Naive thymus-derived CD4-positive, alpha-beta T cell (primary cell): ENCODE measurements around the gene OVOL3. TPM values are rescaled to one million over a fixed set of nuclear protein-coding genes. Genes with fewer than 3 reads are reported as not detected.
A peak's percentile ranks its signal among the peaks of the same experiment; 100 is the strongest.

Experiments used
- ATAC-seq: fragments of 150-1000 bp; cut with Tn5 transposase; 2 replicates; pipeline ENCODE4 v1.10.0; 2021; ENCODE audit warnings: mild to moderate bottlenecking, moderate library complexity
- CTCF ChIA-PET: fragments of 350-600 bp; sonication (Branson Sonifier 250); formaldehyde crosslinking; loops from one replicate; lab custom pipeline; 2021; ENCODE audit warnings: antibody characterized with exemption; lab: Charles Lee
- POLR2A ChIA-PET: fragments of 350-600 bp; sonication (Branson Sonifier 250); formaldehyde crosslinking; loops from one replicate; lab custom pipeline; 2021; ENCODE audit warnings: antibody characterized with exemption, inconsistent platforms; lab: Charles Lee
- DNase-seq, 9 donors: peaks; one replicate each; pipeline versions ENCODE4 v3.0.0 to v3.0.0-alpha.2; 2020 to 2022; ENCODE audit warnings: mixed read lengths in 1 of 9
- H3K27ac ChIP-seq: one replicate; pipeline ENCODE4 v1.7.0; 2013; ENCODE audit warnings: mild to moderate bottlenecking, low read depth, low read length, moderate library complexity
- H3K27me3 ChIP-seq, 2 donors: one replicate each; pipeline ENCODE4 v1.7.0; 2013; ENCODE audit warnings: low read length in 2 of 2, mild to moderate bottlenecking in 2 of 2, moderate library complexity in 2 of 2; ENCODE audit not compliant: control insufficient read depth in 2 of 2, insufficient read depth in 2 of 2
- H3K36me3 ChIP-seq, 3 experiments: 1 replicate in 2 of 3; 2 replicates in 1 of 3; pipeline ENCODE4 v1.7.0; 2013; ENCODE audit warnings: low read length in 3 of 3, mild to moderate bottlenecking in 3 of 3, moderate library complexity in 1 of 3; ENCODE audit not compliant: insufficient read depth in 3 of 3, control insufficient read depth in 2 of 3
- H3K4me1 ChIP-seq, 2 donors: one replicate each; pipeline ENCODE4 v1.7.0; 2013; ENCODE audit warnings: low read length in 2 of 2, mild to moderate bottlenecking in 2 of 2, moderate library complexity in 1 of 2; ENCODE audit not compliant: control insufficient read depth in 2 of 2, insufficient read depth in 2 of 2
- H3K4me3 ChIP-seq: 2 replicates; pipeline ENCODE4 v1.7.0; 2013; ENCODE audit warnings: mild to moderate bottlenecking, low read length
- H3K9me3 ChIP-seq, 3 experiments: 1 replicate in 2 of 3; 2 replicates in 1 of 3; pipeline ENCODE4 v1.7.0; 2013; ENCODE audit warnings: low read length in 3 of 3; ENCODE audit not compliant: control insufficient read depth in 2 of 3
- H3K27ac Mint-ChIP-seq, 9 donors: one replicate each; pipeline ENCODE4 v1.8.0; 2020 to 2022; ENCODE audit warnings: mixed read lengths in 9 of 9, mild to moderate bottlenecking in 8 of 9, moderate library complexity in 5 of 9, inconsistent platforms in 2 of 9
- H3K27me3 Mint-ChIP-seq, 5 donors: one replicate each; pipeline ENCODE4 v1.8.0; 2021 to 2022; ENCODE audit warnings: mixed read lengths in 5 of 5, mild to moderate bottlenecking in 1 of 5
- H3K36me3 Mint-ChIP-seq, 5 donors: one replicate each; pipeline ENCODE4 v1.8.0; 2020 to 2022; ENCODE audit warnings: mixed read lengths in 5 of 5, mild to moderate bottlenecking in 3 of 5, inconsistent platforms in 1 of 5
- H3K4me1 Mint-ChIP-seq, 7 donors: one replicate each; pipeline ENCODE4 v1.8.0; 2020 to 2022; ENCODE audit warnings: mixed read lengths in 7 of 7, mild to moderate bottlenecking in 3 of 7, inconsistent platforms in 1 of 7
- H3K4me3 Mint-ChIP-seq, 10 donors: one replicate each; pipeline ENCODE4 v1.8.0; 2020 to 2022; ENCODE audit warnings: mild to moderate bottlenecking in 10 of 10, mixed read lengths in 10 of 10, moderate library complexity in 6 of 10, inconsistent platforms in 2 of 10
- H3K9me3 Mint-ChIP-seq, 11 donors: one replicate each; pipeline ENCODE4 v1.8.0; 2020 to 2022; ENCODE audit warnings: mixed read lengths in 11 of 11, mild to moderate bottlenecking in 4 of 11, inconsistent platforms in 1 of 11, moderate library complexity in 1 of 11
- intact Hi-C, 2 donors: fragments of 100-400 bp; cut with micrococcal nuclease; formaldehyde crosslinking; loops; one replicate each; pipeline ENCODE4 v1.15.1; 2023
- polyA plus RNA-seq, 2 donors: library from polyadenylated mRNA; unstranded; fragments of 300-500 nt; fragmentation: Illumina TruSeq; gene quantifications; one replicate each; pipeline ENCODE4 v1.2.3, GENCODE V29; 2021
- total RNA-seq, 6 experiments: library from RNA in 5 of 6; stranded (reverse) in 5 of 6; gene quantifications; 1 replicate in 5 of 6; 2 replicates in 1 of 6; pipeline ENCODE4 v1.2.3 and lab custom pipeline; 2021 to 2026

Gene OVOL3
- total and polyA plus RNA-seq, 7 experiments from 2014 or later: not detected

DNA sequence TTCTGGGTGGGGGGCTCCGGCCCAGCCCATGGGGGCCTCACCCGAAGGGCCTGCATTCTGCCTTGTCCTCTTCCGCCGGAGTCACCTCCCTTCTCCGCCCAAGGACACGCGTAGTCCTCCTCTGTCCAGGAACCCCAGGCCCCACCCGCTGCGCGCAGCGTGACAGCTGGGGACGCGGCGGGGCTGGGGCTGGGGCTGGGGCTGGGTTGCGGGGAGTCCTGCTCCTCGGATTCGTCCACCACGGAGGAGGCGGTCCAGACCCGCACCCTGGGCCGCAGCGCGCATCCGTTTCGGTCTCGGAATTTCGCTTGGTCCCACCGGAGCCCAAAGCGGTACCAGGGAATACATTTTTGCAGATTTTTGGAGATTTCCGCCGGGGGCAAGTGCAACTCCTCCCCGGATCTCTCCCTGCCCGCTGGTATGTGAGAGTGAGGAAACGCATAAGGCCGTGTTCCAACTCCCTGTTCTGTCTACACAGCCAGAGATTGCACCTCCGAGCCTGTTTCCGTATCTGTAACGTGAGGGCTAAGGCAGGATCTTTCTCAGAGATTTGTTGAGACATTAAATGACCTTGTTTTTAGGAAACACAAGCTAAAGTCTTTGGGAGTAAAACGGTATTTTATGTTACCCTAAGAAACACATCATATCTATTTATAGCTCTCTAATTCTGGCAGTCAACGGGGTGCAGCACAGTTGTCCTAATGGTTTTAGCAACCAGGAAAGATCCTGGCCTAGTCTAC is 41.6 kb downstream of the OVOL3 start, which contains the start of gene COX7A1:
Gene COX7A1, minus strand, starts transcription at position 96 of the 740 bp plus-strand sequence. Its CDS starts 40 bp downstream, at position 56.
- peaks cover 0 to 31% (median 0%) of the 10 kb centered on the region in 3 experiments for H3K36me3 ChIP-seq
- Mint-ChIP-seq H3K27me3 (no peaks in the 10 kb centered on the region), H3K4me1 (peaks cover 0 to 13% (median 4%) of the 10 kb centered on the region in 7 donors), H3K4me3 (no peak within 1 kb of the TSS), H3K27ac (peak within 1 kb of the TSS in 2 of 9 donors; percentile 3 to 32), H3K9me3 (no peaks in the 10 kb centered on the region), H3K36me3 (peaks cover 0 to 22% (median 11%) of the 10 kb centered on the region in 5 donors)
- DNase-seq (no peak), ATAC-seq (peak; percentile 44)
- H3K4me3 ChIP-seq: no peak within 1 kb of the TSS
- no peak within 1 kb of the TSS for H3K27ac ChIP-seq
- ChIA-PET CTCF (interaction anchor here (1.0 to 1.8 kb wide), 2 partner anchors 17 to 23 kb away, joined by 4 to 6 read pairs; no protein-coding TSS in a partner anchor), POLR2A (no interaction called here)
- intact Hi-C loops: no loop called here
- no peaks in the 10 kb centered on the region for H3K4me1 ChIP-seq
- H3K27me3 ChIP-seq: no peaks in the 10 kb centered on the region
- H3K9me3 ChIP-seq: no peaks in the 10 kb centered on the region

DNA sequence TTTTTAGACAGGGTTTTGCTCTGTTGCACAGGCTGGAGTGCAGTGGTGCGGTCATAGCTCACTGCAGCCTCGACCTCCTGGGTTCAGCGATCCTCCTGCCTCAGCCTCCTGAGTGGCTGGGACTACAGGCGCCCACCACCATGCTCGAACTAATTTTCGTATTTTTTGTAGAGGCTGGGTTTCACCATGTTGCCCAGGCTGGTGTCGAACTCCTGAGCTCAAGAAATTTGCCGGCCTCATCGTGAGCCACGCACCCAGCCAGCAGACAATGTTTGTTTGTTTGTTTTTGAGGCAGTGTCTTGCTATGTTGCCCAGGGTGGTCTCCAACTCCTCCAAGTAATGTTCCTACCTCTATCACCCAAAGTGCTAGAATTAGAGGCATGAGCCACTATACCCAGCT is 42.2 kb downstream of the OVOL3 start:
- CTCF ChIA-PET: interaction anchor here (1.0 to 1.8 kb wide), 2 partner anchors 17 to 24 kb away, joined by 4 to 6 read pairs; no protein-coding TSS in a partner anchor
- H3K9me3 Mint-ChIP-seq: no peaks in the 10 kb centered on the region

DNA sequence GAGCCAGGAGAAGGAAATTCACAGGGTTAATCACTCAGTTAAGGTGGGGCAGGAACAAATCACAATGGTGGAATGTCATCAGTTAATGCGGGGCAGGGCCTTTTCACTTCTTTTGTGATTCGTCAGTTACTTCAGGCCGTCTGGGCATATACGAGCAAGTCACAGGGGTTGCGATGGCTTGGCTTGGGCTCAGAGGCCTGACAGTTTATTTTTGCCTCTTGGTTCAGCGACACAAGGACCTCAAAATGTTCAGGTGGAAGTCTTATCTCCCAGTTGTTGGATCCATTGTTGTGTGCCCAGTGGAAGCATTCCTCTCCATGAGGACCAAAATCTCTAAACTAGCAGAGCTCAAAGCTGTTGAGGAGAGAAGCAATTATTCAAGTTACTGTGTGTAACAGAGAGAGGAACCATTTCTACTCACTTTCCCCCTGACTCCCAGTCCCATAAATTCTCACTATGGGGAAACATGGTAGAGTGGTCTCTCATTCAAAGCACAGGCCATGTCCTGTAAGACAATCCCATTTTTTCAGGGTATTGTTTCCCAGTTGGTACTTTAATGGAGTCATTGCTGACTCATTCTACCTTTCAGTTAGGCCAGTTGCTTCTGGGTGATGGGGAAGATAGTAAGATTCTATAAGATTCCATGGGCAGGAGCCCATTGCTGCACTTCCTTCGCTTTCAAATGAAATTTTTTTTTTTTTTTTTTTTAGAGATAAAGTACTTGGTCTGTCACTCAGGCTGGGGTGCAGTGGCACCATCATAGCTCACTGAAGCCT is 50.1 kb downstream of the OVOL3 start:
- H3K4me3 Mint-ChIP-seq: no peak overlapping the region
- peak overlapping the region in 1 of 9 donors; percentile 21 for H3K27ac Mint-ChIP-seq
- CTCF ChIA-PET: no interaction called here

More for the DNA sequence above, 42.2 kb downstream of the OVOL3 start:
- H3K27ac ChIP-seq: no peak overlapping the region
- H3K4me3 Mint-ChIP-seq: no peak overlapping the region
- no peaks in the 10 kb centered on the region for H3K27me3 ChIP-seq
- H3K27ac Mint-ChIP-seq: peak overlapping the region in 1 of 9 donors; percentile 32
- H3K4me3 ChIP-seq: no peak overlapping the region
- no peaks in the 10 kb centered on the region for H3K4me1 ChIP-seq
- peaks cover 0 to 11% (median 4%) of the 10 kb centered on the region in 7 donors for H3K4me1 Mint-ChIP-seq
- ATAC-seq (no peak), DNase-seq (no peak)
- POLR2A ChIA-PET: interaction anchor here (1.1 kb wide), 1 partner anchor 13 kb away, joined by 3 read pairs; the partner anchor contains the start of gene CAPNS1
- H3K27me3 Mint-ChIP-seq: no peaks in the 10 kb centered on the region
- no peaks in the 10 kb centered on the region for H3K9me3 ChIP-seq
- H3K36me3 ChIP-seq: peaks cover 0 to 28% (median 0%) of the 10 kb centered on the region in 3 experiments
- peaks cover 0 to 17% (median 10%) of the 10 kb centered on the region in 5 donors for H3K36me3 Mint-ChIP-seq
- intact Hi-C loops: no loop called here

More for the DNA sequence above, 50.1 kb downstream of the OVOL3 start:
- no peaks in the 10 kb centered on the region for H3K36me3 ChIP-seq
- H3K4me3 ChIP-seq: no peak overlapping the region
- H3K4me1 ChIP-seq: no peaks in the 10 kb centered on the region
- H3K9me3 ChIP-seq: no peaks in the 10 kb centered on the region
- H3K27ac ChIP-seq: no peak overlapping the region
- Mint-ChIP-seq H3K27me3 (no peaks in the 10 kb centered on the region), H3K36me3 (peaks cover 0 to 5% (median 0%) of the 10 kb centered on the region in 5 donors), H3K9me3 (no peaks in the 10 kb centered on the region), H3K4me1 (no peaks in the 10 kb centered on the region)
- DNase-seq: no peak
- no peak for ATAC-seq
- no peaks in the 10 kb centered on the region for H3K27me3 ChIP-seq
- POLR2A ChIA-PET: no interaction called here
- intact Hi-C loops: no loop called here

Other genes starting within 250 kb of the OVOL3 start
- 1 to 10 TPM in 1 of 5 experiments, not detected in 4; 2.4 TPM for gene APLP1, start 242.6 kb upstream of the OVOL3 start, total RNA-seq
- not detected for gene APLP1, start 242.6 kb upstream of the OVOL3 start, polyA plus RNA-seq
- gene NFKBID, start 210.6 kb upstream of the OVOL3 start, total RNA-seq: 100 to 1,000 TPM in 1 of 5 experiments, 10 to 100 TPM in 4; 47.8 to 116 (median 57.0) TPM
- gene NFKBID, start 210.6 kb upstream of the OVOL3 start, polyA plus RNA-seq: 1 to 10 TPM; 2.4 to 6.5 TPM
- 100 to 1,000 TPM in 3 of 5 experiments, 10 to 100 TPM in 2; 57.4 to 117 (median 113) TPM for gene HCST, start 208.6 kb upstream of the OVOL3 start, total RNA-seq
- 100 to 1,000 TPM; 879 to 895 TPM for gene HCST, start 208.6 kb upstream of the OVOL3 start, polyA plus RNA-seq
- gene TYROBP, start 202.8 kb upstream of the OVOL3 start, total RNA-seq: 100 to 1,000 TPM in 1 of 5 experiments, 10 to 100 TPM in 3, not detected in 1; 15.1 to 428 (median 35.6) TPM
- gene TYROBP, start 202.8 kb upstream of the OVOL3 start, polyA plus RNA-seq: 1 to 10 TPM; 2.3 to 3.7 TPM
- 10 to 100 TPM in 3 of 5 experiments, 1 to 10 TPM in 2; 5.7 to 14.9 (median 11.6) TPM for gene LRFN3, start 174.8 kb upstream of the OVOL3 start, total RNA-seq
- gene LRFN3, start 174.8 kb upstream of the OVOL3 start, polyA plus RNA-seq: 1 to 10 TPM; 1.2 to 2.4 TPM
- gene SDHAF1, start 116.0 kb upstream of the OVOL3 start, total RNA-seq: 10 to 100 TPM in 3 of 5 experiments, 1 to 10 TPM in 2; 7.8 to 26.1 (median 17.8) TPM
- gene SDHAF1, start 116.0 kb upstream of the OVOL3 start, polyA plus RNA-seq: 10 to 100 TPM; 29.9 to 58.1 TPM
- 1 to 10 TPM; 1.7 to 5.4 (median 3.8) TPM for gene SYNE4, start 102.3 kb upstream of the OVOL3 start, total RNA-seq
- gene SYNE4, start 102.3 kb upstream of the OVOL3 start, polyA plus RNA-seq: under 1 TPM in 1 of 2 donors, not detected in 1; 0.14 TPM
- gene ALKBH6, start 96.9 kb upstream of the OVOL3 start, total RNA-seq: 10 to 100 TPM; 32.6 to 60.6 (median 49.3) TPM
- 10 to 100 TPM; 19.1 to 34.1 TPM for gene ALKBH6, start 96.9 kb upstream of the OVOL3 start, polyA plus RNA-seq
- 1 to 10 TPM; 1.1 to 4.0 (median 3.0) TPM for gene CLIP3, start 78.3 kb upstream of the OVOL3 start, total RNA-seq
- gene CLIP3, start 78.3 kb upstream of the OVOL3 start, polyA plus RNA-seq: 1 to 10 TPM; 3.1 to 5.2 TPM
- gene THAP8, start 56.9 kb upstream of the OVOL3 start, total RNA-seq: 1 to 10 TPM; 2.2 to 6.6 (median 6.1) TPM
- 1 to 10 TPM; 4.5 to 5.4 TPM for gene THAP8, start 56.9 kb upstream of the OVOL3 start, polyA plus RNA-seq
- 10 to 100 TPM in 1 of 5 experiments, 1 to 10 TPM in 4; 1.5 to 22.4 (median 2.9) TPM for gene WDR62, start 56.2 kb upstream of the OVOL3 start, total RNA-seq
- under 1 TPM; 0.07 to 0.33 TPM for gene WDR62, start 56.2 kb upstream of the OVOL3 start, polyA plus RNA-seq
- 10 to 100 TPM; 20.9 to 56.7 (median 44.7) TPM for gene POLR2I, start 3.7 kb downstream of the OVOL3 start, total RNA-seq
- 100 to 1,000 TPM; 153 to 166 TPM for gene POLR2I, start 3.7 kb downstream of the OVOL3 start, polyA plus RNA-seq
- 100 to 1,000 TPM in 4 of 5 experiments, 10 to 100 TPM in 1; 72.8 to 174 (median 119) TPM for gene TBCB, start 4.3 kb downstream of the OVOL3 start, total RNA-seq
- gene TBCB, start 4.3 kb downstream of the OVOL3 start, polyA plus RNA-seq: 100 to 1,000 TPM; 153 to 173 TPM
- gene CAPNS1, start 28.9 kb downstream of the OVOL3 start, total RNA-seq: 100 to 1,000 TPM; 197 to 473 (median 207) TPM
- gene CAPNS1, start 28.9 kb downstream of the OVOL3 start, polyA plus RNA-seq: 10 to 100 TPM; 65.0 to 72.6 TPM
- gene COX7A1, start 41.3 kb downstream of the OVOL3 start, total RNA-seq: not detected
- gene COX7A1, start 41.3 kb downstream of the OVOL3 start, polyA plus RNA-seq: not detected
- 10 to 100 TPM in 2 of 5 experiments, 1 to 10 TPM in 3; 2.7 to 11.6 (median 7.8) TPM for gene ZNF565, start 103.5 kb downstream of the OVOL3 start, total RNA-seq
- 1 to 10 TPM; 3.6 to 9.4 TPM for gene ZNF565, start 103.5 kb downstream of the OVOL3 start, polyA plus RNA-seq
- gene ZNF146, start 104.0 kb downstream of the OVOL3 start, total RNA-seq: 10 to 100 TPM; 27.7 to 77.4 (median 57.7) TPM
- gene ZNF146, start 104.0 kb downstream of the OVOL3 start, polyA plus RNA-seq: 100 to 1,000 TPM in 1 of 2 donors, 10 to 100 TPM in 1; 67.6 to 111 TPM